ENCODE measurements around the gene SUDS3. TPM values are rescaled to one million over a fixed set of nuclear protein-coding genes. Genes with fewer than 3 reads are reported as not detected.

SUDS3 gene
- total and polyA plus RNA-seq, 7 donors, result 8.3 to 27.8 (median 18.9) TPM

DNA sequence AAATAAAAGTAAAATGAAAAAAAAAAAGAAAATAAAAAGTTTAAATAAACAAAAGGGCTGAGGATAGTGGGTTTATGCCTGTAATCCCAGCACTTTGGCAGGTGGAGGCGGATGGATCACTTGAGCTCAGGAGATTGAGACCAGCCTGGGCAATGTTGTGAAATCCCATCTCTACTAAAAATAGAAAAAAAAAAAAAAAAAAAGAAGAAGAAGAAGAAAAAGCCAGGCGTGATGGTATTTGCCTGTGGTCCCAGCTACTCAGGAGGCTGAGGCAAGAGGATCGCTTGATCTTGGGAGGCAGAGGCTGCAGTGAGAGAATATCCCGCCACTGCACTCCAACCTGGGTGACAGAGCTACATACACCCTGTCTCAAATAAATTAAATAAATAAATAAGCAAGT, 7.5 kb upstream of the SUDS3 start:
- TF ChIP-seq, protein P1, sequence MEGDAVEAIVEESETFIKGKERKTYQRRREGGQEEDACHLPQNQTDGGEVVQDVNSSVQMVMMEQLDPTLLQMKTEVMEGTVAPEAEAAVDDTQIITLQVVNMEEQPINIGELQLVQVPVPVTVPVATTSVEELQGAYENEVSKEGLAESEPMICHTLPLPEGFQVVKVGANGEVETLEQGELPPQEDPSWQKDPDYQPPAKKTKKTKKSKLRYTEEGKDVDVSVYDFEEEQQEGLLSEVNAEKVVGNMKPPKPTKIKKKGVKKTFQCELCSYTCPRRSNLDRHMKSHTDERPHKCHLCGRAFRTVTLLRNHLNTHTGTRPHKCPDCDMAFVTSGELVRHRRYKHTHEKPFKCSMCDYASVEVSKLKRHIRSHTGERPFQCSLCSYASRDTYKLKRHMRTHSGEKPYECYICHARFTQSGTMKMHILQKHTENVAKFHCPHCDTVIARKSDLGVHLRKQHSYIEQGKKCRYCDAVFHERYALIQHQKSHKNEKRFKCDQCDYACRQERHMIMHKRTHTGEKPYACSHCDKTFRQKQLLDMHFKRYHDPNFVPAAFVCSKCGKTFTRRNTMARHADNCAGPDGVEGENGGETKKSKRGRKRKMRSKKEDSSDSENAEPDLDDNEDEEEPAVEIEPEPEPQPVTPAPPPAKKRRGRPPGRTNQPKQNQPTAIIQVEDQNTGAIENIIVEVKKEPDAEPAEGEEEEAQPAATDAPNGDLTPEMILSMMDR (IDR thresholded peaks at IDR 0.05), result no peak
- DNase-seq (no peak), ATAC-seq (no peak)
- 72 to 94% (median 73%) methylated on average over 4 of the region's 4 CpGs for WGBS, 3 donors
- Histone ChIP-seq H3K4me3 (no peak overlapping the region), H3K27ac (no peak overlapping the region), H3K4me1 (peaks cover 25% of the 10 kb centered on the region), H3K9me3 (no peaks in the 10 kb centered on the region), H3K36me3 (ENCODE audit: insufficient read depth in 1 of 2, low read depth in 1 of 2) (no peaks in the 10 kb centered on the region), H3K27me3 (ENCODE audit: insufficient read depth in 3 of 3, low read length in 2 of 3) (no peaks in the 10 kb centered on the region)
- intact Hi-C loops (cut with DNase I), result no loop called here

DNA sequence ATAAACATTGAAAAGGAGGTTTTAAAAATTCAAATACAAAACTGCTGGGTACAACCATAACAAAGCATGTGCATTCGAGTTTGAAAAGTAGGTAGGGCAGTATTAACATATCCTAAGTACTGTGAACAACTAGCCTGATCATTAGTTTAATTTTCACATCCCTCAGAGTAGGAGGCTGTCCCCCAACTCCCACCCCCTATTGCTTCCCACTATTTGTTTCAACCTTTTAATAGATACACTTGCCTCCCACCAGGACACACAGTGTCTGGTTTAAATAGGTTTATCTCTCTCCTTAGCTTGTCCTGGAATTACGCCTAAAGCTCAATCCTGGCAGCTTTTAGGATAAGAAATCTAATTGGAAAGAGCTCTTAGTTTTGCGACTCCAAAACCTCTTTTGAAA, 5.8 kb upstream of the SUDS3 start:
- Histone ChIP-seq H3K9me3 (no peaks in the 10 kb centered on the region), H3K4me3 (peak overlapping the region; percentile 99), H3K27ac (no peak overlapping the region), H3K27me3 (ENCODE audit: insufficient read depth in 3 of 3, low read length in 2 of 3) (no peaks in the 10 kb centered on the region), H3K4me1 (peaks cover 39% of the 10 kb centered on the region), H3K36me3 (ENCODE audit: insufficient read depth in 1 of 2, low read depth in 1 of 2) (no peaks in the 10 kb centered on the region)
- DNase-seq (no peak), ATAC-seq (no peak)
- WGBS, 3 donors, result 64 to 78% (median 71%) methylated on average over 3 of the region's 3 CpGs
- intact Hi-C loops (cut with DNase I), result loop anchor here (2.0 to 10.0 kb wide), 3 partner anchors 246 to 496 kb away; no protein-coding TSS in a partner anchor
- TF ChIP-seq, protein P1 (IDR thresholded peaks at IDR 0.05), result no peak

DNA sequence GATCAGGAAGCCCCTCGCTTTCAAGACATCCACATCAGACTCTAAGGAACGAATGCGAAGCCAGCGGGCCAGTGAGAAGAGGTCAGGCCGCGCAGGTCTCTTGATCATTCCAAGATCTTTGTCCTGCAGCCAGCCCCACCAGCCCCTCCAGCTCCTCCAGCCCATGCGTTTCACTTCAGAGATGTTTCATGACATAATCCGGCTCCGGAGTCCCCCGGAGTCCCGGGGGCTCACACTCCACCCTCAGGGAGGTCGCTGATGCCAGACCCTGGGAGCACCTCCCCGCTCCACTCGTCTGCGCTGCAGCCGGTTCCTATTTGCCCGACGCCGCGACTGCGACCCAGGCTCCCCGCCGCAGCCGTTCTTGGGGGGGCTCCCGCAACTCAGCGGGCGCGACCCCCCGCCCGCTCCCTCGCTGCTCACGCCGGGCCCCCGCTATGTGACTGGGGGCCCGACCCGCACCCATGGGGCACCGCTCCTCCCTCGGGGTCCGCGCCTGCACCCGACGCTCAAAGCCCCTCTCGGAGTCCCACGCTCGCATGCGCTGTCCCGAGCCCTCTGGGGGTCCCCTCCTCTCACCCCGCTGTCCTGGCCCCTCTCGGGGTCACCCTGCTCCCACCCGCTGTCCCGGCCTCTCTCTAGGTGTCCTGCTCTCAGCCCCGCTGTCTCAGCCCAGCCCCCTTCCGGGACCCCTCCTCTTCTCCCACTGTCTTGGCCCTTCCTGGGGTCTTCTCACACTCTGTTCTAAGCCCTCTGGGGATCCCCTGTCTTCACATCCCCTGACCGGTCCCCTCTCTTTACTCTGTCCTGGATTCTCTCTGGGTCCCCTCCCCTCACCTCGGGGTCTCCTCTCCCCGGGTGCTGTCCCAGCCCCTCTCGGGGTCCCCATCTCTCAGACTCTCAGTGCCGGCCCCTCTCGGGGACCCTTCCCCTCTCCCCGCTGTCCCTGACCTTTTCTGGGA, 4.8 kb upstream of the SUDS3 start:
- peak overlapping the region; percentile 99 for H3K4me3 ChIP-seq
- H3K9me3 ChIP-seq, result no peaks in the 10 kb centered on the region
- peak; percentile 34 to 59 for DNase-seq
- intact Hi-C loops (cut with DNase I), result loop anchor here (2.0 to 10.0 kb wide), 3 partner anchors 247 to 497 kb away; no protein-coding TSS in a partner anchor
- 1 to 3% (median 1%) methylated on average over 39 to 60 of the region's 60 CpGs for WGBS, 3 donors
- ATAC-seq, result no peak
- TF ChIP-seq, protein P1 (IDR thresholded peaks at IDR 0.05), result no peak
- H3K4me1 ChIP-seq, result peaks cover 42% of the 10 kb centered on the region
- H3K36me3 ChIP-seq (ENCODE audit: insufficient read depth in 1 of 2, low read depth in 1 of 2), result no peaks in the 10 kb centered on the region
- H3K27ac ChIP-seq, result peak overlapping the region; percentile 96
- H3K27me3 ChIP-seq (ENCODE audit: insufficient read depth in 3 of 3, low read length in 2 of 3), result no peaks in the 10 kb centered on the region

DNA sequence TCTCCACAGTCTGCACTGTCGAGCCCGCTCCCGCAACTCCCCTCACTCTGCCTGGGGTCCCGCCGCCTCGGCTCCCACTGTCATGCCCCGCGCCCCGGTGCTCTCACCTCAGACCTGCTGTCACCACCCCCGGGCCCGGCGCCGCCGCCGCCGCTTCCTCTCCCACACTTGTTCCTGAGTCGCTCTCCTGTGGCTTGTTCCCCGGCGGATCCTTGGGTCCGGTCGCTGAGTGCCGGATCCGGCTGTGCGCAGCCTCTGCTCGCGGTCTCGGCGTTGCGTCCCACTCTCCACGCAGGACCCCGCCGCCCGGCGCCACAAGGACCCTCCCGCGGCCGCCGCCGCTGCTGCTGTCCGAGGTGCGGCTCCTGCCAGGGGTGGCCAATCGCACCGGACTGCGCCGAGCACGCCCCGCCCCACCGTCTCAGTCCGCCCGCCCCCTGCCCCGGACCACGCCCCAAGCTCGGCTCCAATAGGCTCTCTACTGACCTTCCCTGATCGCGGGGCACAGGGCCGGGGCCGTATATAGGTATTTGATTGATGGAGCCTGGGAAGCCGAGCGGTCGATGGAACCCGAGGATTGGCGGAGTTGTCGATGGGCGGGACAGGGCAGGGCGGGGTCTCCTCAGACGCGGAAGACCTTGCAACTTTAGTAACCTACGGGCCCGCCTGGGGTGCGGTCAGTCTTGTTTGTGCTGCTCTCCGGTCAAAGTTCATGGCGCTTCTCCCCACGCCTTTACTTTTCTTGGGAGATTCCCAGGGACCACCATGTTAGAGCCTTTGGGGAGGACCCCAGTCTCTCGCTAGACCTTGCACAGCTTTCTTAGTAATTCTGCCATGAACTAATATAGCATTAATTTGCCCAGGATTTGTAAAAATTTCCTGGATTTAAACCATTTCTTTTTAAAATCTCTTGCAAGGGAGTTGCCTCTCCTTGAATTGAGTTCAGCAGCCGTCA, 3.5 kb upstream of the SUDS3 start, which contains the start of gene TAOK3:
TSS of gene TAOK3 (minus strand) at position 367 of the 955 bp plus-strand sequence. CDS start 117,340 bp downstream, outside the sequence.
- peak within 1 kb of the TSS; percentile 99 for H3K4me3 ChIP-seq
- H3K4me1 ChIP-seq, result peaks cover 45% of the 10 kb centered on the region
- peak within 1 kb of the TSS; percentile 96 for H3K27ac ChIP-seq
- ATAC-seq, result peak; percentile 86 to 94 (median 92)
- TF ChIP-seq, protein P1 (IDR thresholded peaks at IDR 0.05), result no peak
- peak; percentile 98 to 99 for DNase-seq
- no peaks in the 10 kb centered on the region for H3K27me3 ChIP-seq (ENCODE audit: insufficient read depth in 3 of 3, low read length in 2 of 3)
- 1% methylated on average over 61 to 75 of the region's 75 CpGs for WGBS, 3 donors
- H3K9me3 ChIP-seq, result no peaks in the 10 kb centered on the region
- H3K36me3 ChIP-seq (ENCODE audit: insufficient read depth in 1 of 2, low read depth in 1 of 2), result no peaks in the 10 kb centered on the region
- intact Hi-C loops (cut with DNase I), result loop anchor here (10.0 kb wide), 2 partner anchors 248 to 498 kb away; no protein-coding TSS in a partner anchor
